ENCODE data around the gene GULP1.

GRCh38 chr2:188481474-188481873, 189.8 kb downstream of the GULP1 start:
- TF ChIP-seq POLR2A (IDR thresholded peaks at IDR 0.05), result no peak
- no peak for TF ChIP-seq CTCF (IDR thresholded peaks at IDR 0.05)
